Measurements from ENCODE around the gene CALHM2.
"Not testable (repeated sequence)": the region's sequence is repeated elsewhere in the genome, so short reads cannot be mapped to it uniquely, and the experiment has no call there.

Gene CALHM2

GRCh38 chr10:103417601-103418000 lies 34.6 kb downstream of the CALHM2 start:
- no peak for DNase-seq (ENCODE audit: low read depth, low spot score)

GRCh38 chr10:103417148-103417469 lies 35.1 kb downstream of the CALHM2 start:
- not testable (repeated sequence) for DNase-seq (ENCODE audit: low read depth, low spot score)

- no peak for DNase-seq (ENCODE audit: low read depth, low spot score)
Observed at GRCh38 chr10:103416436-103417147, 35.6 kb downstream of the CALHM2 start.

- no peak for DNase-seq (ENCODE audit: low read depth, low spot score)
Observed at GRCh38 chr10:103415581-103415980, 36.6 kb downstream of the CALHM2 start.

GRCh38 chr10:103413564-103413963 lies 38.6 kb downstream of the CALHM2 start:
- no peak for DNase-seq (ENCODE audit: low read depth, low spot score)

- DNase-seq (ENCODE audit: low read depth, low spot score), result peak; percentile 36
Observed at GRCh38 chr10:103397191-103397825, 54.9 kb downstream of the CALHM2 start.

GRCh38 chr10:103396789-103397087 lies 55.4 kb downstream of the CALHM2 start:
- DNase-seq (ENCODE audit: low read depth, low spot score), result no peak

All from ELF-1 (cell line).